HG02623 (cell line): ENCODE results near the gene ABCA8.
"Not testable (repeated sequence)": the region's sequence is repeated elsewhere in the genome, so short reads cannot be mapped to it uniquely, and the experiment has no call there.

Experiments used
- ATAC-seq: cut with Tn5 transposase; IDR thresholded peaks from one replicate; pipeline ENCODE4 v1.9.1; 2021; ENCODE audit warnings: moderate library complexity; ENCODE audit not compliant: unreplicated experiment

ABCA8 gene, protein sequence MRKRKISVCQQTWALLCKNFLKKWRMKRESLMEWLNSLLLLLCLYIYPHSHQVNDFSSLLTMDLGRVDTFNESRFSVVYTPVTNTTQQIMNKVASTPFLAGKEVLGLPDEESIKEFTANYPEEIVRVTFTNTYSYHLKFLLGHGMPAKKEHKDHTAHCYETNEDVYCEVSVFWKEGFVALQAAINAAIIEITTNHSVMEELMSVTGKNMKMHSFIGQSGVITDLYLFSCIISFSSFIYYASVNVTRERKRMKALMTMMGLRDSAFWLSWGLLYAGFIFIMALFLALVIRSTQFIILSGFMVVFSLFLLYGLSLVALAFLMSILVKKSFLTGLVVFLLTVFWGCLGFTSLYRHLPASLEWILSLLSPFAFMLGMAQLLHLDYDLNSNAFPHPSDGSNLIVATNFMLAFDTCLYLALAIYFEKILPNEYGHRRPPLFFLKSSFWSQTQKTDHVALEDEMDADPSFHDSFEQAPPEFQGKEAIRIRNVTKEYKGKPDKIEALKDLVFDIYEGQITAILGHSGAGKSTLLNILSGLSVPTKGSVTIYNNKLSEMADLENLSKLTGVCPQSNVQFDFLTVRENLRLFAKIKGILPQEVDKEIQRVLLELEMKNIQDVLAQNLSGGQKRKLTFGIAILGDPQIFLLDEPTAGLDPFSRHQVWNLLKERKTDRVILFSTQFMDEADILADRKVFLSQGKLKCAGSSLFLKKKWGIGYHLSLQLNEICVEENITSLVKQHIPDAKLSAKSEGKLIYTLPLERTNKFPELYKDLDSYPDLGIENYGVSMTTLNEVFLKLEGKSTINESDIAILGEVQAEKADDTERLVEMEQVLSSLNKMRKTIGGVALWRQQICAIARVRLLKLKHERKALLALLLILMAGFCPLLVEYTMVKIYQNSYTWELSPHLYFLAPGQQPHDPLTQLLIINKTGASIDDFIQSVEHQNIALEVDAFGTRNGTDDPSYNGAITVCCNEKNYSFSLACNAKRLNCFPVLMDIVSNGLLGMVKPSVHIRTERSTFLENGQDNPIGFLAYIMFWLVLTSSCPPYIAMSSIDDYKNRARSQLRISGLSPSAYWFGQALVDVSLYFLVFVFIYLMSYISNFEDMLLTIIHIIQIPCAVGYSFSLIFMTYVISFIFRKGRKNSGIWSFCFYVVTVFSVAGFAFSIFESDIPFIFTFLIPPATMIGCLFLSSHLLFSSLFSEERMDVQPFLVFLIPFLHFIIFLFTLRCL (N-terminal part only)

DNA sequence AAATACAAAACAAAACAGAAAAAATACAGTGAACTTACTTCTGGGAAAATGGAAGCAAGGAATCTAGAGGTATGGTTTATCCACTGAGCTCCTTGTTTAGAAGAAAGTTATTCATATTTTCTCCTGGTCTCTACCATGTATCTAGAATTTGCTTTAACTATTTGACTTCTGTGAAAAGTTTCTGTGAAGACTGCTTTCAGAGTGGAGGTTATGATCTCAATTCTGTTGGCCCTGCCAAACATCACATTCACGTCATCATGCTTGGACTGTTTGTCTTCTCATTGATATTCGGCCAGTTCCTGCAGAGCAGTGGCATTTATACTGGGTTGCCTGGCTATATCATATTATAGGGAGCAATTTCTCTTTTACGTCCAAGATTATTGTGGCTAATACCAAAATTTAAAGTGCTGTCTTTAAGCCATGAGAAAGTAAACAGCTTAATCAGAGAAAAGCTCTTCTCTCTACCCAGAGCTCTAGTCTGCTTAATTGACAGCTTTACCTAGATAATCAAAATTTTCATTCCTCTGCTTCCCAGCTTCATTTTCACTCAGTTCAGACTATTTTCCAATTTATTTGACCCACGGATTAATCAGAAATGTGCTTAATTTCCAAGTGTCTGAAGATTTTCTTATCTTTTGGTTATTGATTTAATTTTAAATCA, at the start of gene ABCA8:
ABCA8 (minus strand) TSS at position 212 of the 661 bp plus-strand sequence. CDS start 13,358 bp downstream, outside the sequence.
- no peak for ATAC-seq

DNA sequence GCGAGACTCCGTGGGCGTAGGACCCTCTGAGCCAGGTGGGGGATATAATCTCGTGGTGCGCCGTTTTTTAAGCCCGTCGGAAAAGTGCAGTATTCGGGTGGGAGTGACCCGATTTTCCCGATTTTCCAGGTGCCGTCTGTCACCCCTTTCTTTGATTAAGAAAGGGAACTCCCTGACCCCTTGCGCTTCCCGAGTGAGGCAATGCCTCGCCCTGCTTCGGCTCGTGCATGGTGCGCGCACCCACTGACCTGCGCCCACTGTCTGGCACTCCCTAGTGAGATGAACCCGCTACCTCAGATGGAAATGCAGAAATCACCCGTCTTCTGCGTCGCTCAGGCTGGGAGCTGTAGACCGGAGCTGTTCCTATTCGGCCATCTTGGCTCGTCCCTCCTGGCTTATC, 49.6 kb upstream of the ABCA8 start:
- ATAC-seq: not testable (repeated sequence)

DNA sequence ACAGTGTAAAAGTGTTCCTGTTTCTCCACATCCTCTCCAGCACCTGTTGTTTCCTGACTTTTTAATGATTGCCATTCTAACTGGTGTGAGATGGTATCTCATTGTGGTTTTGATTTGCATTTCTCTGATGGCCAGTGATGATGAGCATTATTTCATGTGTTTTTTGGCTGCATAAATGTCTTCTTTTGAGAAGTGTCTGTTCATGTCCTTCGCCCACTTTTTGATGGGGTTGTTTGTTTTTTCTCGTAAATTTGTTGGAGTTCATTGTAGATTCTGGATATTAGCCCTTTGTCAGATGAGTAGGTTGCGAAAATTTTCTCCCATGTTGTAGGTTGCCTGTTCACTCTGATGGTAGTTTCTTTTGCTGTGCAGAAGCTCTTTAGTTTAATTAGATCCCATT, 44.6 kb upstream of the ABCA8 start:
- not testable (repeated sequence) for ATAC-seq

DNA sequence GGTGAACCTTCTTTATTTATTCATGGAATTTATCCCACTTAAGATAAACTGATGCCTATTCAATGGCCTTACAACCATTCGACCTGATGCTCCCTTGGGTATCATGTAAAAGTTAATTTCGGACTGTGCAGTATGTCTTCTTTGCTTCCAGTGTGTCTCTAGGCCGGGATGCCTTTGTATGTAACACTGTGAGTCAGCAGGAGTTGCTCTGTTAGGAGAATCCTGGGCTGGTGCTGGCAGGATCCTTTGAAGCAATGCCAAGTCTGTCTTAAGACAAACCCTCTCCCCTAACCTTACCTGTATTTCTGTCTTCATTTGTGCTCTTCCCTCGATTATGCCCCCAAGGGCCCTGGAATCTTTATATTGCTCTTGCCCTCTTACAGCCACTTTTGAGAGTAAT, 37.9 kb upstream of the ABCA8 start:
- ATAC-seq: no peak

DNA sequence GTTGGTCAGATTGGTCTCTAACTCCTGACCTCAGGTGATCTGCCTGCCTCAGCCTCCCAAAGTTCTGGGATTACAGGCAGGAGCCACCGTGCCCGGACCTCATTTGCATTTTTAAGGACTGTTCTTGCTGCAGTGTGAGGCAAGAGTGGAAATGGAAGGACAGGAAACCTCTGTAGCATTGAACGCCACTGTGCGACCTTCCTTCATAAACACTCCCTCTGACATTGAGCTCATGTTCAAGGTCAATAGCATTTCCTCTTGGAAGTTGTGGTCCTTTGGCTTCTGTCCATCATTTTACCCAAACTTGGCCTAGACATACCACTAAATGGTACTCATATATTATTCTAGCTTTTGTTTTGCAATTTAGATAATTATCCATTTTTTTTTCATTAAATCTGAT, 32.8 kb upstream of the ABCA8 start:
- ATAC-seq: no peak

DNA sequence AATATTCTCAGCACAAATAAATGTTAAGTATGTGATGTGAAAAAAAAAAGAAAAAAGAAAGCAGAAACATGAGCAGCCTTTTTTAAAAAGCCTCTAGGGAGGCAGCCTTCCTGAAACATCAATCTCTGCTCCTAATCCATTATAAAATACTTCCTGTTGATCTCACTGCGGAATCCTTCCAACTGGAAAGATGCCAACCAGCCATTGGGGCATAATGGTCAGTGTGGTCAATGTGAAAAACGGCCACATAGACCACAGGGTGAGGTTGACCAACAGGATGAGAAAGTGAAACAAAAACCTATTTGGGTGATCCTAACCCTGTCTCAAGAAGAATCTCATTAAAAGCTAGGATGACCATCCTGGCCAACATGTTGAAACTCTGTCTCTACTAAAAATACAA, 26.1 kb upstream of the ABCA8 start:
- ATAC-seq: no peak

DNA sequence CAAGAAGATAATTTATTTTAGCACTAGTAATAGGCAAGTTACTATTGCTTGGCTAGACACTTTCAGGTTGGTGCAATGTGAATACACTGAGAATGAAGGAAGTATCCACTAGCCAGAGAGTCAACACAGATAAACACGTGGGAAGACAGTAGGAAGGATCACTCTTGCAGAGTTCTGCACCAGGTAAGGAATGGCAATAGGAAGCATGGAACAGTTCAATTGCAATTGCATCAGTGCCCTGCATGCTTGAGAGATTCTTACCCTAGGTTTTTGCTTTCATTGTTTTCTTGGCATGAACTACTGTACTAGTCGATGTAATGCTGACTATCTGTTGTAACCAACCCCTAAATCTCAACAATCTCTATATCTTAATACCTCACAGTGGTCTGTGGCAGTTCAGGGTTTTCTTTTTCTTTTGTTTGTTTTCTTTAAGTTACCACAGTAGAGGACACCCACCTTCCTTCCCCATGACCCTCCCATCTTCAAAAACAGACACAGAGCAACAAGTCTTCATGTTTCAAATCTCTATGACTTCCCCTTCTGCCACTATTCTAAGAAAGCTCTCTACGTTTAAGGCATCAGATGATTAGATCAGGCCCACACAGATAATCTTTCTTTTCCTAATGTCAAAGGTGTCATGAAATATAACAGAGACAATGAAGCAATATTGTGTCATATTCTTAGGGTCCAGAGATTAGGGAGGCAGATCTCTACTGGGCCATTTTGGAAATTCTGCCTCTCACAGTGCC, 18.1 kb upstream of the ABCA8 start:
- no peak for ATAC-seq

DNA sequence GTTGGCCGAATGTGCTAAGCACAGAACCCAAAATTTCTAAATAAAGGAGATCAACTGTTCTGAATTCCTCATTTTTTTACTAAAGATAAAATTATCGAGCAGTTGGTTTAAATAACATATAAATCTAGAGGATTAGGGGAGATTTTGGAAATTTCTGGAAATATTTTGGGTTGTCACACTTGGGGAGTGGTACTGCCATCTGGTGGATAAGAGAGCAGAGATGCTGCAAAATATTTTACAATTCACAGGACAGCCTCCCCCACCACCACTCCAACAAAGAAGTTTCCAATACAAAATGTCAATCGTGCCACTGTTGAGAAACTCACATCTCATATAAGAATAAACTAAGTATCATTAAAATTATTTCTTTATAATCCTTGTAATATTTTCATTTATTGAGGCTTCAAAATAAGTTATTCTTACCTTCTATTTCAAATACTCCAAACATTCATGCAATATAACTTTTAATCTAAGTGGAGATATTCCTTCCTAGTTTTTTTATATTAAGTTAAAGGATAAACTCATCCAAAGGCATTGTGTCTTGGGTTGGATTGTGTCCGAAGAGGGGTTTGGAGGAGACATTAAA, 17.0 kb upstream of the ABCA8 start:
- no peak for ATAC-seq

DNA sequence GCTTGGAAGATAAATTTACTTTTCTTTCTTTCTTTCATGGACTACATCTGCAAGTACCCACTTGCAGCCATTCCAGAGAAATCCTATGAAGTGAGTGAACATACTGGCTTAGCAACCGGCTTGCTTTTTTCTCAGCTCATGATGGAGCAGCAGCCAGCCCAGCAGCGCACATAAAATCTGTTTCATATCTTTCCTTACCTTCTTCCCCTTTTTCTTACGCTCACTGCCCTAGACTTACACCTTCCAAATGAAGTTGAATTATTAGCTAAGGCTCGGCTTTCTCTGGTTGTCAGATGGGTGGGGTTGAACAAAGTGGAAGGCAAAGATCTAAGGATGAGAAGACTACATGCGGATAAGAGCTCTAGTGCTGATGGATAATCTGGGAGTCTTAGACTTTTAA, 13.9 kb upstream of the ABCA8 start:
- ATAC-seq: no peak

DNA sequence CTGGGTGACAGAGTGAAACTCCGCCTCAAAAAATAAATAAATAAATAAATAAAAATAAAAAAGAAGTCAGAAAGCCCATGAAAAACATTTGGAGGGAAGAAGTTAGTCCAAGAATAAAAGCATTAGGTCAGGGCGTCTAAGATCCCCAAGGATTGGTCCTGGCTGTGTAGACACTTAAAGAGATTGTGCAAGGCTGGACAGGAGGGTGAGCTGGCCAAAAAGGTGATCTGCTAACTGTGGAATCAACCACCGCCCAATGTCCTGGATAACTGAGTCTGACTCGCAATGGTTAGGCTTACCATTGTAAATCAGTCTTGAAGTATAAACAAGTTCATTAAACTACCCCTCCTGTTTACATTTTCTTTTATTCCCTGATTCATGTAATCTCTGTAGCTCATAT, 8.8 kb upstream of the ABCA8 start:
- ATAC-seq: no peak

DNA sequence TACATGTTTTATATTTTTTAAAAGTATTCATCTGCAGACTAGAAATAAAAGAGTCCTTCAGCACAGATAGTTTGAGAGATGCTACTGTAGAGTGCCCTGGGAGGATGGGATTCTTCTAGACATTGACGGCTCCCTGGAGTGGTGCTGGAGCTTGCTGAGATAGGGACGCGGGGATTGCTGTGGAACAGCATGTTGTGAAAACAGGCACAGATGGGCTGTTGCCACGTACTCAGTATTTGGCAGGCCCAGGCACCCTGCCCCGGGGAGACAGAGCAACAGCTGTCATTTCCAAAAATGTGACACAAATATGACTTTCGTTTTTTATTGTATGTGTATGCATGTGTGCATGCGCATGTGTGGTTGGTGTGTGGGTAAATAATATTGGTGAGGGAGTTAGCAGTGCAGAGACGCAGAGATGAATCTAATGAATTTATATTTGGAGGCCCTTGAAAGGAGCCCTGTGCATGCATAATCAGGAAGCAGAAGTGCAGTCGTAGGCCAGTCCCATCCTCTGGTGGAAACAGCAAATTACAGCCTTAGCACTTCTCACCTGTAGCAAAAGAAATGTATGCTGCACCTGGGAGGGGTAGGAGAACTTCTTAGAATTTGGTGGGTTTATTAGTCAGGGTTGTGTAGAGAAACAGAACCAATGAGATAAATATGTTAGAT, 6.2 kb upstream of the ABCA8 start:
- ATAC-seq: no peak

DNA sequence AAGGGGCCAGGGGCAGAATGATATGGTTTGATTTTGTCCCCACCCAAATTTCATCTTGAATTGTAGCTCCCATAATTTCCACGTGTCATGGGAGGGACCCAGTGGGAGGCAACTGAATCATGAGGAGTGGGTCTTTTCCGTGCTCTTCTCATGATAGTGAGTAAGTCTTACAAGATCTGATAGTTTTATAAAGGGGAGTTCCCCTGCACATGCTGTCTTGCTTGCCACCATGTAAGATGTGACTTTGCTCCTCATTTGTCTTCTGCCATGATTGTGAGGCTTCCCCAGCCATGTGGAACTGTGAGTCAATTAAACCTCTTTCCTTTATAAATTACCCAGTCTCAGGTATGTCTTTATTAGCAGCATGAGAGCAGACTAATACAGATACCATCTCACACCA, 3.9 kb upstream of the ABCA8 start:
- ATAC-seq: not testable (repeated sequence)

DNA sequence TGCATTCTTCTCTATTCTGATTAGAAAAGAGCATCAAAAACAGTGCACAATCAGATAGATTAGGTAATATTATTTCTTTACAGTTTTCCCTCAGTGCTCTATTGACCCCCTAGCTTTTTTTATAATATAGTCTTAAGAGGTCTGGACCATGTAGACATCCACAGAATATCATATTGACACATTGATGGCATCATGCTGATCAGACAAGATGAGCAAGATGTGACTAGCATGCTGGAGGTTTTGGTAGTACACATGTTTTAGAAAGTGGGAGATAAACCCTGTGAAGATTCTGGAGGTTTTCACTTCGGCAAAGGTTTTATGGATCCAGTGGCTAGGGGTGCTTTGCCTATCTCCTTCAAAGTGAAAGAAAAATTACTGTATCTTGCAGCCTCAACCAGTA, 2.8 kb upstream of the ABCA8 start:
- ATAC-seq: no peak

DNA sequence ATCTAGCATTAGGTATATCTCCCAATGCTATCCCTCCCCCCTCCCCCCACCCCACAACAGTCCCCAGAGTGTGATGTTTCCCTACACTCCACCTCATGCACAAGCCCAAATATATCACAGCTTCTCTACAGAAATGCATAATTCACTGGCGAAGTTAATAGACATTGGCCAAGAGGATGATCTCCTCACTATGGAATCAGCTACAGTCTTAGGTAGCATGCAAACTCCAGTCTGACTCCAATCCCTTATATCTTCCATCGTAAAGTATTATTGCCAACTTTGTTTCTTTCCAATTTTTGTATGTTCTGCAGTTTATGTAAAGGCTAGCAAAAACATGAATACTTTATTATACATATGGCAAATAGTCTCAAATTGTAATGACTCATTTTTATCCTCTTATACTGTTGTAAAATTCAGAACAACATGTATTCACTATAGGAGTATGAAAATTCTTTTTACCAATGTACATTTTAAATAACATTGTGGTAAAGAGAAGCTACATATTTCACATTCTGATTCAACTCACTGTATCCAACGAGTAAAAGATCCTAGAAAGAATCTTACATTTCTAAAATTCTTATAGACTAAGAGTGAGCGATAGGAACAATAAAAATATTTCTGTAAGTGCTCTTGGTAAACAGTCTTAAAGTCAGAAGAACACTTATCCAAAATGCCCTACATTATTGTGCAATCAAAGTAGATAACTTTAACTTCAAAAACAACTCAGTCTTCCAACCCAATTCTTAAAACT, 871 bp downstream of the ABCA8 start:
- ATAC-seq: no peak

DNA sequence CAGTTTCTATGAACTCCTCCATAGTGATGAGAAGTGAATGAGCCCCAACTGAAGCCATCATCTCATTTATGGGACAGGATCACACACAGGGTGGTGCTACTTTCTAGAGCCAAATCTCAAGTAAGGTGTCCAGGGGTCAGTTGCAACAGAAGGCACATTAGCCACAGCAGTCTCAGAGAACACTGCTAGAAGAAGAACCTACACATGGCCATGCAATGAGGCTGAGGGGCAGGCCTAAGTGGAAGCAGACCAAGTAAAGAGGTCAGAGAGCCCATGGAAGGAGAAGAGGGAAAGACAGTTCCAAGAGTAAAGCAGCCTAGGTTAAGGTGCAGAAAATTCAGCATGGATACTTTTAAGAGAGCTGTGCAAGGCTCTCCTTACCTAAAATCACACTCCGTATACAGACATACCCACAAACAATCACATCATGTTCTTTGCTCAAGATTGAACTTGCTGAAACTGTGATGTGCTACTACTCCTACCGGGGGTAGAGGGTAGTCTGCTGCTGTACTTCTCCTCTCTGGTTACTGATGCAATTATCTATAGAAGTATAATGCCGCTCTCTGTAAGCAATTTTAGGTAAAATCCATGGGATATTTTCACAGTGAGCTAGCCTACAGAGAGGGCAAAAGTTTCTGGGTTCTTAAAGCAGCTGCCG, 1.7 kb downstream of the ABCA8 start:
- no peak for ATAC-seq

DNA sequence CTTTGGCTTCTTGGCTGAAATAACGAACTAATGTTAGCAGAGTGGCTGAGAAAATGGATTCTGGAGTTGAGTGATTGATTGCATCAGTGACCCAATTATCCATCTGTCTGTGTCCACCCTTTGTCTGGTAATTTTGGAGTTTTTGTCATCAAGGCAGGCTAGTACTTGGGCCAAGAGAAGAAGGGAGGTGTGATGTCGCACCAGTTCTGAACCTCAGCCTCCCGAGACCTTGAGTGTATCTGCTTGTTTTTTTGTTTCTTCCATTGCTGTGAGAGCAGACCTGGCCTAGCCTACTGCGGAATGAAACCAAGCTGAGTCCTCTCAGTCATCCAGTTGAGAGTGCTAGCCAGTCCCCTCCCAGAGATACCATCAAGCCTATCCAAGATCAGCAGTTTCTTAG, 4.5 kb downstream of the ABCA8 start:
- ATAC-seq: no peak

DNA sequence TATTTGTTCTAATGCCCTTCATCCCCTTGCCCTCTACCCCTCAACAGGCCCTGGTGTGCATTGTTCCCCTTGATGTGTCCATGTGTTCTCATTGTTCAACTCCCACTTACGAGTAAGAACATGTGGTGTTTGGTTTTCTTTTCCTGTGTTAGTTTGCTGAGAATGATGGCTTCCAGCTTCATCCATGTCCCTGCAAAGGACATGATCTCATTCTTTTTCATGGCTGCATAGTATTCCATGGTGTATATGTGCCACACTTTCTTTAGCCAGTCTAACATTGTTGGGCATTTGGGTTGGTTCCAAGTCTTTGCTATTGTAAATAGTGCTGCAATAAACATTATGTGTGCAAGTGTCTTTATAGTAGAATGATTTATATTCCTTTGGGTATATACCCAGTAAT, 7.3 kb downstream of the ABCA8 start:
- not testable (repeated sequence) for ATAC-seq

DNA sequence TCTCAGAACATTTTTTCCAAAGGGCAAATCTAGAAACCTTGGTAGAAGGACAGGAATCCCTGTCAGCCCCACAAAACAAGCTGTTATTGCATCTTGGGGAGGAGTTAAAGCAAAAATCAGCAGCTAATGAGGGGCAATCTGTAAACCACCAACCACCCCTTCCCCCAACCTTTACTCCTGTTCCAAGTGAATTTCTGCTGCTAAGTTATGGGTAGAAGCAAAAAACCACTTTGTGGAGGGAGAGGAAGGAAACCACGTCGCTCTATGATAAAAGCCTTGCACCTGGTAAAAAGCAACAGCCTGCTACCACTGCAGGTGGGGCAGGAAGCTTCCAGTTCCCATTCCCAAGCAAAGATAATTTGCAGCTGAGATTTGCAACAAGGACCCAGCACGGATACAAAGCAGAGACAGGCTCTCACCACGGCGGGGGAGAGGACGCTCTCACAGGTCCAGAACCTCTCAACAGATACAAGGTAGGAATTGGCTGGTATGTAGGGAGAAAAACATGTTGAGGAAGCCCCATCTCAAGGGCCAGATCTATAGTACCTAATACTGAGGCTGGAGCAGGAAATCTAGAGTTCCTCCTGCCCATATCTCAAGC, 10.7 kb downstream of the ABCA8 start:
- no peak for ATAC-seq
